AG10803 (cell line): ENCODE data around the gene UBP1.
"Not testable (repeated sequence)": the region's sequence is repeated elsewhere in the genome, so short reads cannot be mapped to it uniquely, and the experiment has no call there.

Experiments used
- DNase-seq: peaks from one replicate; pipeline ENCODE4 v3.0.0; 2010; ENCODE audit warnings: low read depth
- H3K4me3 ChIP-seq: 2 replicates; pipeline ENCODE4 v1.5.1; 2011; ENCODE audit warnings: mild to moderate bottlenecking, low read length, control low read depth
- TF ChIP-seq, protein P1 (sequence below): conservative IDR thresholded peaks from 2 replicates; pipeline ENCODE4 v1.5.1; 2011; ENCODE audit warnings: mild to moderate bottlenecking, low read length, control low read depth, inconsistent platforms

Gene UBP1

DNA sequence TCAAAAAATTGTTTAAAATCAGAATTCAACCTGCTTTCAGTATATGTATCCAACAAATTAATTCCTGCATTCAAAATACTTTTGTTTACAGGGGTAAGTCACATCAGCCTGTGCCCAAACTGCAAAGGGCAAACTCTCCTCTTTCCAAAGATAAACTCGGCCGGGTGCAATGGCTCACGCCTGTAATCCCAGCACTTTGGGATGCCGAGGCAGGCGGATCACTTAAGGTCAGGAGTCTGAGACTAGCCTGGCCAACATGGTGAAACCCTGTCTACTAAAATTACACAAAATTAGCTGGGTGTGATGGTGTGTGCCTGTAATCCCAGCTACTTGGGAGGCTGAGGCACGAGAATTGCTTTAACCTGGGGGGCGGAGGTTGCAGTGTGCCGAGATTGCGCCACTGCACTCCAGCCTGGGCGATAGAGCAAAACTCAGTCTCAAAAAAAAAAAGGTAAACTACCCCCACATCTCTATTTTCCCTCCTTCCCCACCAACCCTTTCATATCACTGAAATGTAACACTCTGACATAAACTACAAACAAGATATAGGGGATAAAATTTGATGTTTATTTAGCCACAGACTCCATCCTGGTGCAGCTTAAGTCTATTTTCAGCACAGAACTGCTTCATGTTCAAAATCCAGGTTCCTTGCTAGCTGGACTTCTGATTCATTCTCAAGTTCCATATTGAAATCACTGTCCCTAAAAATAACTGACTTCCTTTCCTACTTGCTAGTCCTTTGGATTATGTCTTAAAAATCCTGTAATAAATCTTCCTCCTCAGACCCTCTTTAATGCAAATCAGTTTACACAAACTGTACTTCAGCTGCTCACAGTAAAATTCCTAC lies 15.4 kb downstream of the UBP1 start:
- H3K4me3 ChIP-seq = no peak overlapping the region
- TF ChIP-seq, protein P1, sequence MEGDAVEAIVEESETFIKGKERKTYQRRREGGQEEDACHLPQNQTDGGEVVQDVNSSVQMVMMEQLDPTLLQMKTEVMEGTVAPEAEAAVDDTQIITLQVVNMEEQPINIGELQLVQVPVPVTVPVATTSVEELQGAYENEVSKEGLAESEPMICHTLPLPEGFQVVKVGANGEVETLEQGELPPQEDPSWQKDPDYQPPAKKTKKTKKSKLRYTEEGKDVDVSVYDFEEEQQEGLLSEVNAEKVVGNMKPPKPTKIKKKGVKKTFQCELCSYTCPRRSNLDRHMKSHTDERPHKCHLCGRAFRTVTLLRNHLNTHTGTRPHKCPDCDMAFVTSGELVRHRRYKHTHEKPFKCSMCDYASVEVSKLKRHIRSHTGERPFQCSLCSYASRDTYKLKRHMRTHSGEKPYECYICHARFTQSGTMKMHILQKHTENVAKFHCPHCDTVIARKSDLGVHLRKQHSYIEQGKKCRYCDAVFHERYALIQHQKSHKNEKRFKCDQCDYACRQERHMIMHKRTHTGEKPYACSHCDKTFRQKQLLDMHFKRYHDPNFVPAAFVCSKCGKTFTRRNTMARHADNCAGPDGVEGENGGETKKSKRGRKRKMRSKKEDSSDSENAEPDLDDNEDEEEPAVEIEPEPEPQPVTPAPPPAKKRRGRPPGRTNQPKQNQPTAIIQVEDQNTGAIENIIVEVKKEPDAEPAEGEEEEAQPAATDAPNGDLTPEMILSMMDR = no peak
- DNase-seq = no peak

DNA sequence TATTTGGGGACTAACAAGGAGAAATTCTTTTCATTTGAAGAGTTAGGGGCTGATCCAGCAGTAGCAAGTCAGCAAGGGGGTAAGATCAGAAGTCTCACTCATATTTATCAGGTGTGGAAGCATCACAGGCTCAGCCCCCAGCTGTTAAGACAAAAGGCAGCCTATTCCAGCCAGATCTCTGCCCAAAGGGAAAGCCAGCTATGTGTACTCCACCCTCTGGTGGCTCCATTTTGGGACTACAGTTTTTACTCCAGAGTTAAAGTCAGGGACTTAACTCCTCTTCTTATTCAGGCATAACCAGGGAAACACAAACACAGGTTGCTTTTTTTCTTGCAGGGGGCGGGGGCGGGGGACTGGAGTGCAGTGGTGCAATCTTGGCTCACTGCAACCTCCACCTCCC lies 19.2 kb downstream of the UBP1 start:
- no peak for DNase-seq
- H3K4me3 ChIP-seq = no peak overlapping the region
- TF ChIP-seq, protein P1 = no peak

DNA sequence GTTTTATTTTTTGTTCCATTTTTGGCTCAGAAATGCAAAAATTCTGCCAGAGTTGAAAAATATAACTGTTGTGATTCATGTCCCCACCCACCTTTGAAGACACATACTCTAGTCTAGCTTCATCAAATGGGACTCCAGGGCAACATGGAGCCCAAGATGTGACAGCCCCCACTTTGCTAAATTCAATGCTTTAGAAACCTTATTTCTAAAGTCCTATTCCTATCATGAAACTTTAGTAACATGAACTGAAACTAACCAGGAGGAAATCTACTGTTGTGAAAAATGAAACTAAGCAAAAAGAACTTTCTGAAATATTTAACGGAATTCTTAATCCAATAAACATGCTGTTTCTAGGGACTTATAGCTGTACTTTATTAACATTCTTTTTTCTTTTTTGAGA lies 20.3 kb downstream of the UBP1 start:
- no peak overlapping the region for H3K4me3 ChIP-seq
- no peak for DNase-seq
- TF ChIP-seq, protein P1 = no peak

DNA sequence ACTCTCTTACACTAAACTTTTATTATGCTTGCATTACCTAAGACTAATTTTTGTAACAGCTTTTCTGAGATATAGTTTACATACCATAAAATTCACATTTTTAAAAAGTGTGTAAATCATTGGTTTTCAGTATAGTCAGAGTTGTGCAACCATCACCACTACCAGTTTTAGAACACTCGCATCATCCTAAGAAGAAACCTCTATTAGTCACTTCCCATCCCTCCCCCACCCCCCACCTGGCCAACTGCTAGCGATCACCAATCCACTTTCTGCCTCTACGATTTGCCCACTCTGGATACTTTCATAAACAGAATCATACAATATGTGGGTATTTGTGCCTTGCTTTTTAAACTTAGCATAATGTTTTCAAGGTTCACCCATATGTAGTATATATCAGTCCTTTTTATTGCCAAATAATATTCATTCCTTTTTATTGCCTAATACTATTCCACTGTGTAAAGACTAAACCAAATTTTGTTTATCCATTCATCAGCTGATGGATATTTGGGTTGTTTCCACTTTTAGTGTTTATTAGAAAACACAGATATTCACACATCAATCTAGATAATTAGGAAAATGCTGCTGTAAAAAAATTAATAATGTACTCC lies 23.0 kb downstream of the UBP1 start:
- TF ChIP-seq, protein P1 = no peak
- no peak overlapping the region for H3K4me3 ChIP-seq
- no peak for DNase-seq

DNA sequence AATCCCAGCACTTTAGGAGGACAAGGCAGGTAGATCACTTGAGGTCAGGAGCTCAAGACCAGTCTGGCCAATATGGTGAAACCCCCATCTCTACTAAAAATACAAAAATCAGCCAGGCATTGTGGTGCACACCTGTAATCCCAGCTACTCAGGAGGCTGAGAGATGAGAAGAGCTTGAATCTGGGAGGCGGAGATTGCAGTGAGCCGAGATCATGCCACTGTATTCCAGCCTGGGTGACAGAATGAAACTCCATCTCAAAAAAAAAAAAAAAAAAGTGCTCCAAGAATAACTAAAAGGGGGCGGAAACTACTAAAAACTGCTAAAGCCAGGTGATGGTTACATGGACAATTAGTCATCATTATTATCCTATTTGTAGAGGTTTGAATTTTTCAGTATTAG lies 29.4 kb downstream of the UBP1 start:
- not testable (repeated sequence) for DNase-seq, H3K4me3 ChIP-seq

DNA sequence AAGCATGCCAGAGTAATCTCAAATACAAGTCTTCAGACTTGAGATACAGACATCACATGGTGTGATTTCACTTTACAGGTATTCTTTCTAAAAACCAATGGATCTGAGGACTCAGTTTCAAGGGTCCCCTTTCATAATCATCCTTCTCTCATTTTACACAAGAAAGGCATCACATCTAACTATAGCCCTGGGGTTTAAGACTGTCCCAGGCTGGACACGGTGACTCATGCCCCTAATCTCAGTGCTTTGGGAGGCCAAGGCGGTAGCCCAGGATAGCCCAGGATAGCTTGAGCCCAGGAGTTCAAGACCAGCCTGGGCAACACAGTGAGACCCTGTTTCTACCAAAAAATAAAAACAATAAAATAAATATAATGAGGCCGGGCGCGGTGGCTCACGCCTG lies 36.4 kb downstream of the UBP1 start:
- no peak for DNase-seq
- TF ChIP-seq, protein P1 = no peak
- no peak overlapping the region for H3K4me3 ChIP-seq

DNA sequence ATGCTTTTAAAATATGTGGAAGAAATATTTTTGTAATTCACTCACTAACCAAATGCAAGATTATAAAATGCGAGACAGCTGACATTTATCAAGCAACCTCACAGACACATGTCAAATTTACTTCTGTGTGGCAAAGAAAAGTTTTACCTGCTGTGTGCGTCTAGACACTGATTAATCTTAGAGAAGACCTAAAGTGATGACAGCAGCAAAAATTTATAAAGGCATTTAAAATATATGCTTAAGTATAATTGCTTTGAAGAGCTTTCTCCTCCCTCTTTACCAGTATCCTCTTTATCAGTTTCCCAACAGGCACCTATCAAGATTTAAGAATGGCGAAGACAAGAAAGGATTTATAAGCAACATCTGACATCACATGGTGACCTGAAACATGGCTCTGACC lies 37.3 kb downstream of the UBP1 start:
- H3K4me3 ChIP-seq = no peak overlapping the region
- no peak for DNase-seq

More for the DNA sequence above, 37.3 kb downstream of the UBP1 start:
- TF ChIP-seq, protein P1 = no peak
